ENCODE data around the gene UNC5C.

DNA sequence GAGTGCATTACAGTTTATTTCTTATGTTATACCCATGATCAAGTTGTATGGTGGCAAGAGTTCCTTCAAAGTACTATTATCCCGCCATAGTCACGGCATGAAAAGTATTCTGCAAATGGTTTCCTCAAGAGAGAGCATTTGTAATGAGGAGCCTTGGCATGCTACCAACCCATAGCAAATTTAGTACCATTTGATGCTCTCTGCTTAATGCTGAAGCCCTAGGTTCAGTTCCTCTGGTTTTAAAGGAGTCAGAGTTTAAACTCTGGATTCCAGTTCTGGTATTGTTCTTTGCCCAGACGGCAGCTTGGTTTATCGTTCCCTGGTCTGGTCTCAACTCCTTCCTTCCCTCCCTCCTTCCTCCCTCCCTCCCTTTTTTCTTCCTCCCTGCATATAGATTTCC is 419.7 kb downstream of the UNC5C start:
- TF ChIP-seq SP1 (IDR thresholded peaks at IDR 0.05; ENCODE audit: low read depth, low read length) (no peak), MAFK (IDR thresholded peaks at IDR 0.05; ENCODE audit: low read depth, low read length) (no peak), EZH2 (IDR thresholded peaks at IDR 0.05; ENCODE audit: low read depth, low read length, severe bottlenecking) (no peak), POLR2A (IDR thresholded peaks at IDR 0.05; ENCODE audit: control extremely low read depth in 1 of 2, low read depth in 2 of 2, low read length in 2 of 2) (no peak), POLR2AphosphoS5 (IDR thresholded peaks at IDR 0.05; ENCODE audit: low read depth, low read length) (no peak), CTBP2 (IDR thresholded peaks at IDR 0.05; ENCODE audit: borderline replicate concordance, insufficient read depth, insufficient read length, low read length) (no peak), BRCA1 (IDR thresholded peaks at IDR 0.05; ENCODE audit: low read depth, low read length) (no peak), RAD21 (IDR thresholded peaks at IDR 0.05 in 1 of 2, conservative IDR thresholded peaks at IDR 0.05 in 1 of 2; ENCODE audit: low read depth in 2 of 2, low read length in 2 of 2) (no peak), CEBPB (IDR thresholded peaks at IDR 0.05; ENCODE audit: low read depth, low read length) (no peak), KDM4A (IDR thresholded peaks at IDR 0.05; ENCODE audit: low read depth, low read length, severe bottlenecking) (no peak), JUND (IDR thresholded peaks at IDR 0.05; ENCODE audit: low read length) (no peak)
- TF ChIP-seq, protein P1, sequence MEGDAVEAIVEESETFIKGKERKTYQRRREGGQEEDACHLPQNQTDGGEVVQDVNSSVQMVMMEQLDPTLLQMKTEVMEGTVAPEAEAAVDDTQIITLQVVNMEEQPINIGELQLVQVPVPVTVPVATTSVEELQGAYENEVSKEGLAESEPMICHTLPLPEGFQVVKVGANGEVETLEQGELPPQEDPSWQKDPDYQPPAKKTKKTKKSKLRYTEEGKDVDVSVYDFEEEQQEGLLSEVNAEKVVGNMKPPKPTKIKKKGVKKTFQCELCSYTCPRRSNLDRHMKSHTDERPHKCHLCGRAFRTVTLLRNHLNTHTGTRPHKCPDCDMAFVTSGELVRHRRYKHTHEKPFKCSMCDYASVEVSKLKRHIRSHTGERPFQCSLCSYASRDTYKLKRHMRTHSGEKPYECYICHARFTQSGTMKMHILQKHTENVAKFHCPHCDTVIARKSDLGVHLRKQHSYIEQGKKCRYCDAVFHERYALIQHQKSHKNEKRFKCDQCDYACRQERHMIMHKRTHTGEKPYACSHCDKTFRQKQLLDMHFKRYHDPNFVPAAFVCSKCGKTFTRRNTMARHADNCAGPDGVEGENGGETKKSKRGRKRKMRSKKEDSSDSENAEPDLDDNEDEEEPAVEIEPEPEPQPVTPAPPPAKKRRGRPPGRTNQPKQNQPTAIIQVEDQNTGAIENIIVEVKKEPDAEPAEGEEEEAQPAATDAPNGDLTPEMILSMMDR (IDR thresholded peaks at IDR 0.05; ENCODE audit: control extremely low read depth in 1 of 3, insufficient read depth in 1 of 3, low read depth in 1 of 3, low read length in 3 of 3): no peak
